ENCODE data around the gene BCKDHA. TPM values are rescaled to one million over a fixed set of nuclear protein-coding genes. Genes with fewer than 3 reads are reported as not detected.
"Not testable (repeated sequence)": the region's sequence is repeated elsewhere in the genome, so short reads cannot be mapped to it uniquely, and the experiment has no call there.

The BCKDHA gene
- total RNA-seq, 4 donors from 2014 or later: 30.3 to 47.0 (median 39.1) TPM

DNA sequence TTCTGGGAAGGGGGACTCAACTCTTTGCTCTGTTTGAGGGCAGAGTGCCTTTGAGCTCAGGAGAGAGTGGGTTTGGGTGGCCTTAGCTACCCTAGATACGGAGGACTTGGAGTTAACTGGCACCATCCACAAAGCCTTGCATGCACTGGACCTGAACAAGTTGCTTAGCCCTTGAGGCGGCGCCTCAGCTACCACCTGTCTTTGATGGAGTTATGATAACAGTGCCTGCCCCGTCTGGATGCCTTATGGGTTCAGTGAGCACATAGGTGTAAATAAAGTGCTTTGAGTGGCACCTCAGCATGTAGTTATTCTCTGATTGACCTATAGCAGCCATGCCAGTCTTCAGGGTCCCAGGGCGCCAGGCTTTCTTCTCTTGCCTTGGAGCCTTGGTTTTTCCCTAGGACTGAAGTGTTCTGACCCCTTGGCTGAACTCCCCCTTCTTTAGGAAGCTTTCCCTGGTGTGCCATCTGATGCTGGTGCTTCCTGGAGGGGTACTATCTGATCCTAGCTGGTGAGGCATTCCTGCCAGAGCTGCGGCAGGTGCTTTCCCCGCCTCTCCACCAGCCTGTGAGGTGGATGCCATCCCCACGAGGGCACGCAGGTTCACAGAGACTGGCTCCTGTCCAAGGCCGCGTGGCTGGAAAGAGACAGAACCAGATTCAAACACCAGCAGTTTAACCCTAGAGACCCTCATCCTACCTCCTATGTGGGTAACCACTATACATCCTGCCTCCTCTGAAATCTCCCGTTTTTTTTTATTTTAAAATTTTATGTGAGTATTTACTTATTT lies 5.8 kb downstream of the BCKDHA start:
- no peak for TF ChIP-seq CTCF (IDR thresholded peaks at IDR 0.05)
- no peak for DNase-seq (ENCODE audit: low spot score)
- no peak for ATAC-seq (ENCODE audit: low FRiP score)

- no peak for DNase-seq (ENCODE audit: low spot score)
- no peak for ATAC-seq (ENCODE audit: low FRiP score)
- no peak for TF ChIP-seq CTCF (IDR thresholded peaks at IDR 0.05)
These were observed 8.2 kb downstream of the BCKDHA start for GRCh38 chr19:41405776-41406175.

GRCh38 chr19:41407271-41407670 lies 9.7 kb downstream of the BCKDHA start:
- DNase-seq (ENCODE audit: low spot score) (no peak), ATAC-seq (ENCODE audit: low FRiP score) (no peak)
- TF ChIP-seq CTCF (IDR thresholded peaks at IDR 0.05): no peak

DNA sequence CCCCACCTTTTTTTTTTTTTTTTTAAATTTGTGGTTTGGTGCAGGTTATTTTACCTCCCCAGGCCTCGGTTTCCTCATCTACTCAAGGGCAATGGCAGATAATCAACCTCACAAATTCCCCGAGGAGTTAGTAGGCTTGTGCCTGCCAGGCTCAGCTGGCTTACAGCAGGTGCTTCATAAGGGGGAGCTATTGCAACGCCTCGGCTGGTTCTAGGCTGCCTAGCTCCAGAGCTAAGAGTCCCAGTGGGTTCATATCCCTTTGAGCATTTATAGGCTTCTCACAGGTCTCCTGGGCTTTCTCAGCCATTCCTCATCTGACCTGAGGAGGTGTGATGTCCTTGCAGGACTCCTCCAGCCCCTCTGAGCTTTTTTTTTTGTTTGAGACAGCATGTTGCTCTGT lies 10.6 kb downstream of the BCKDHA start:
- DNase-seq (ENCODE audit: low spot score) (no peak), ATAC-seq (ENCODE audit: low FRiP score) (no peak)
- no peak for TF ChIP-seq CTCF (IDR thresholded peaks at IDR 0.05)

- DNase-seq (ENCODE audit: low spot score); ATAC-seq (ENCODE audit: low FRiP score): not testable (repeated sequence)
These were observed 11.2 kb downstream of the BCKDHA start for GRCh38 chr19:41408846-41409245.

- DNase-seq (ENCODE audit: low spot score) (no peak), ATAC-seq (ENCODE audit: low FRiP score) (no peak)
- no peak for TF ChIP-seq CTCF (IDR thresholded peaks at IDR 0.05)
These were observed 11.7 kb downstream of the BCKDHA start for GRCh38 chr19:41409288-41409687.

DNA sequence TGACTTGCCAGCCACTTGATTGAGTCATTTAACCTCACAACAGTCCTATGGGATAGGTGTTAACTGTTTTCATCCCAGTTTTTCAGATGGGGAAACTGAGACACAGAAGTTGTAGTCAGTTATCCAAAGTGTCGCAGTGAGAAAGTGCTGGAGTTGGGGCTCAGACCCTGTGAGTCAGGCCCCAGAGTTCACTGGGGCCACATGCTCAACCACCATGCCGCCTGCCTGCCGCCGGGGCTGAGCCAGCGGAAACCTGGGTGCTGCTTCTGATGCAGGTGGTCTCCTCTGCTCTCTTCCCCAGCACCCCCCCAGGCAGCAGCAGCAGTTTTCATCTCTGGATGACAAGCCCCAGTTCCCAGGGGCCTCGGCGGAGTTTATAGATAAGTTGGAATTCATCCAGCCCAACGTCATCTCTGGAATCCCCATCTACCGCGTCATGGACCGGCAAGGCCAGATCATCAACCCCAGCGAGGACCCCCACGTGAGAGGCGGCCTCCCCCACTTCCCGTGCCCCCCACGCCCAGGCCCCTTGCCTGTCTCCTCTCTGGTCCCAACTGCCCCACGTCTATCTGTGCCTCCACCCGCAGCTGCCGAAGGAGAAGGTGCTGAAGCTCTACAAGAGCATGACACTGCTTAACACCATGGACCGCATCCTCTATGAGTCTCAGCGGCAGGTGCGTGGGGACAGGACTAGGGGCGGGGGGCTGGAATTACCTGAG lies 12.9 kb downstream of the BCKDHA start:
- no peak for ATAC-seq (ENCODE audit: low FRiP score)
- no peak for DNase-seq (ENCODE audit: low spot score)
- TF ChIP-seq CTCF (IDR thresholded peaks at IDR 0.05): no peak
